ENCODE data around the gene ITPR3. TPM values are rescaled to one million over a fixed set of nuclear protein-coding genes. Genes with fewer than 3 reads are reported as not detected.

Gene ITPR3
- total RNA-seq, 1 donor from 2014 or later: 6.4 TPM

GRCh38 chr6:33672808-33673207 lies 51.7 kb downstream of the ITPR3 start:
- Mint-ChIP-seq H3K27ac (no peak overlapping the region), H3K9me3 (no peaks in the 10 kb centered on the region), H3K4me3 (no peak overlapping the region), H3K4me1 (peaks cover 16% of the 10 kb centered on the region), H3K36me3 (no peaks in the 10 kb centered on the region), H3K27me3 (ENCODE audit: low read depth) (no peaks in the 10 kb centered on the region)
- TF ChIP-seq, protein P1, sequence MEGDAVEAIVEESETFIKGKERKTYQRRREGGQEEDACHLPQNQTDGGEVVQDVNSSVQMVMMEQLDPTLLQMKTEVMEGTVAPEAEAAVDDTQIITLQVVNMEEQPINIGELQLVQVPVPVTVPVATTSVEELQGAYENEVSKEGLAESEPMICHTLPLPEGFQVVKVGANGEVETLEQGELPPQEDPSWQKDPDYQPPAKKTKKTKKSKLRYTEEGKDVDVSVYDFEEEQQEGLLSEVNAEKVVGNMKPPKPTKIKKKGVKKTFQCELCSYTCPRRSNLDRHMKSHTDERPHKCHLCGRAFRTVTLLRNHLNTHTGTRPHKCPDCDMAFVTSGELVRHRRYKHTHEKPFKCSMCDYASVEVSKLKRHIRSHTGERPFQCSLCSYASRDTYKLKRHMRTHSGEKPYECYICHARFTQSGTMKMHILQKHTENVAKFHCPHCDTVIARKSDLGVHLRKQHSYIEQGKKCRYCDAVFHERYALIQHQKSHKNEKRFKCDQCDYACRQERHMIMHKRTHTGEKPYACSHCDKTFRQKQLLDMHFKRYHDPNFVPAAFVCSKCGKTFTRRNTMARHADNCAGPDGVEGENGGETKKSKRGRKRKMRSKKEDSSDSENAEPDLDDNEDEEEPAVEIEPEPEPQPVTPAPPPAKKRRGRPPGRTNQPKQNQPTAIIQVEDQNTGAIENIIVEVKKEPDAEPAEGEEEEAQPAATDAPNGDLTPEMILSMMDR (IDR thresholded peaks at IDR 0.05; ENCODE audit: unreplicated experiment): no peak
- DNase-seq (ENCODE audit: low spot score in 2 of 2, unreplicated experiment in 2 of 2): no peak

DNA sequence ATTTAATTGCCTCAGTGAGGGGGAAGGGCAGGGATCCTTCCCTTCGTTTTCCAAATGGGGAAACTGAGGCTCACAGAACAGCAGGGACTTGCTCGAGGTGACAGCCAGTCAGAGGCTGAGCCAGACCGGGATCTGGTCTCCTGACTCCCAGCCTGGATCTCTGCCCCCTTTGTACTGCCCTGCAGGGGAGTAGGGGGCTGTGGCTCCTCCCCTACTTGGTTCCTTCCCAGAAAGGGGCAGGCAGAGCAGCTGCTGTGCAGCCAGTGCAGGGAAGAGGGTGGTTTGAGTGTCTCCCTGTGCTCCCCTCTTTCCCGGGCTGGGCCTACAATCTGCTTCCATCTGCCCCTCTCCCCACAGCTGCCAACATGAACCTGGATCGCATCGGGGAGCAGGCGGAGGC lies 52.7 kb downstream of the ITPR3 start:
- Mint-ChIP-seq H3K27me3 (ENCODE audit: low read depth) (no peaks in the 10 kb centered on the region), H3K36me3 (no peaks in the 10 kb centered on the region), H3K27ac (peak overlapping the region; percentile 23), H3K9me3 (no peaks in the 10 kb centered on the region), H3K4me3 (no peak overlapping the region), H3K4me1 (peaks cover 14% of the 10 kb centered on the region)
- TF ChIP-seq, protein P1 (IDR thresholded peaks at IDR 0.05; ENCODE audit: unreplicated experiment): no peak
- DNase-seq (ENCODE audit: low spot score in 2 of 2, unreplicated experiment in 2 of 2): no peak

GRCh38 chr6:33675968-33676367 lies 54.8 kb downstream of the ITPR3 start:
- no peaks in the 10 kb centered on the region for H3K36me3 Mint-ChIP-seq
- H3K4me3 Mint-ChIP-seq: no peak overlapping the region
- no peak for DNase-seq (ENCODE audit: low spot score in 2 of 2, unreplicated experiment in 2 of 2)
- no peaks in the 10 kb centered on the region for H3K27me3 Mint-ChIP-seq (ENCODE audit: low read depth)
- H3K27ac Mint-ChIP-seq: no peak overlapping the region
- TF ChIP-seq, protein P1 (IDR thresholded peaks at IDR 0.05; ENCODE audit: unreplicated experiment): no peak
- H3K9me3 Mint-ChIP-seq: no peaks in the 10 kb centered on the region
- H3K4me1 Mint-ChIP-seq: peaks cover 14% of the 10 kb centered on the region

DNA sequence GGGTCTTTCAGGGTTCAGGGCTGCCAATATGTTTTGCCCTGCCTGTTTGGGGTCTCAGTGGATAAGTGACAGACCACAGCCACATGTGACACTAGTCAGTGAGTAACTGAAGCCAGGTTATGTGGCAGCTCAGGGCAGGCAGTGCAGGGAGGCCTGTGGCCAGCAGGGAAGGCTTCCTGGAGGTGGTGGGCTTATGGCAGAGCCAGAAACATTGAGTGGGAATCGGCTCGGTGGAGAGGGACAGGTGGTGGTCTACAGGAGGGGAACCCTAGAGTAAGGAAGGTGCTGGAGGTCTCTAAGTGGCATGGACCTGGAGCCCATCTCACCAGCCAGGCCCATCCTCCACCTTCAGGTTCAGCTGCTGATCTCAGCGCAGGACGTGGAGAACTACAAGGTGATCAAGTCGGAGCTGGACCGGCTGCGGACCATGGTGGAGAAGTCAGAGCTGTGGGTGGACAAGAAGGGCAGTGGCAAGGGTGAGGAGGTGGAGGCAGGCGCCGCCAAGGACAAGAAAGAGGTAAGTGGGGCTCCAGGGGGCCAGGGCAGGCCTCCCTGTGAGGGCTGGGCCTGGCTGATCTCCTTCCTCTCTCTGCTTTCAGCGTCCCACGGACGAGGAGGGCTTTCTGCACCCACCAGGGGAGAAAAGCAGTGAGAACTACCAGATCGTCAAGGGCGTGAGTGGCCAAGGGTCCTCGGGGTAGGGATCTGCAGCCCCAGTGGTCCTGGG lies 55.5 kb downstream of the ITPR3 start:
- Mint-ChIP-seq H3K27ac (no peak overlapping the region), H3K36me3 (no peaks in the 10 kb centered on the region), H3K27me3 (ENCODE audit: low read depth) (no peaks in the 10 kb centered on the region), H3K4me3 (no peak overlapping the region), H3K4me1 (peaks cover 11% of the 10 kb centered on the region), H3K9me3 (no peaks in the 10 kb centered on the region)
- TF ChIP-seq, protein P1 (IDR thresholded peaks at IDR 0.05; ENCODE audit: unreplicated experiment): no peak
- DNase-seq (ENCODE audit: low spot score in 2 of 2, unreplicated experiment in 2 of 2): no peak

DNA sequence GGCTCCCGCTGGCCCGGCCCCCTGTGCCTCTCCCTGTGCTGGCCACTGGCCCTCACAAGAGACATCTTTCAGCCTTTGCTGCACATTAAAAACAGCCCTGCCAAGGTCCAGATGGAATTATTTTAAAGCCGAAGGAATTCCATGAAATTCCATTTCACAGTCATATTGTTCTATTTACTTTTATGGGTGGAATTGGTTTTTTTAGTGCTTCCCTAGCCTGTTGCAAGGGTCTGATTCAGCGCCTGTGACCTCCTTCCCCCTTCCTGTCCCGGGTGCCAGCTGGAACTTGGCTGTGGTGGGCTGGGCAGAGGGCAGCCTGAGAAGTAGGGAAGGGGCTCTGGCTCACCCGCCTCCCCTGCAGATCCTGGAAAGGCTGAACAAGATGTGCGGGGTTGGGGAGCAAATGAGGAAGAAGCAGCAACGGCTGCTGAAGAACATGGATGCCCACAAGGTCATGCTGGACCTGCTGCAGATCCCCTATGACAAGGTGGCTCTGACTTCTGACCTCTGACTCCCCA lies 56.1 kb downstream of the ITPR3 start:
- TF ChIP-seq, protein P1 (IDR thresholded peaks at IDR 0.05; ENCODE audit: unreplicated experiment): no peak
- Mint-ChIP-seq H3K4me1 (peaks cover 7% of the 10 kb centered on the region), H3K27me3 (ENCODE audit: low read depth) (no peaks in the 10 kb centered on the region), H3K4me3 (no peak overlapping the region), H3K9me3 (no peaks in the 10 kb centered on the region), H3K36me3 (no peaks in the 10 kb centered on the region), H3K27ac (no peak overlapping the region)
- DNase-seq (ENCODE audit: low spot score in 2 of 2, unreplicated experiment in 2 of 2): no peak
